ENCODE measurements around the gene ITGBL1.

- no peak for TF ChIP-seq CTCF (IDR thresholded peaks at IDR 0.05)
- TF ChIP-seq POLR2A (IDR thresholded peaks at IDR 0.05): no peak
Measured at GRCh38 chr13:101502618-101503017, 50.1 kb downstream of the ITGBL1 start.

All from tibial nerve (tissue), 3 donors.